Heart left ventricle (tissue), 16 donors: Measurements from ENCODE around the gene MEA1. TPM values are rescaled to one million over a fixed set of nuclear protein-coding genes. Genes with fewer than 3 reads are reported as not detected.

Experiments used
- ATAC-seq, 4 donors: fragments of 200-7000 bp; cut with Tn5 transposase; one replicate each; pipeline ENCODE4 v1.9.1; 2020 to 2022; ENCODE audit warnings: moderate library complexity in 4 of 4, mild to moderate bottlenecking in 3 of 4, moderate number of reproducible peaks in 1 of 4
- DNase-seq, 5 donors: peaks; one replicate each; pipeline ENCODE4 v3.0.0-alpha.2; 2020
- H3K27ac ChIP-seq, 12 donors: fragments of 200-600 bp; sonication (generic) in 4 of 12; one replicate each; pipeline versions ENCODE4 v1.5.0 to v1.8.0; 2016 to 2022; ENCODE audit warnings: mild to moderate bottlenecking in 2 of 12
- H3K27me3 ChIP-seq, 9 donors: fragments of 200-600 bp; sonication (generic) in 2 of 9; one replicate each; pipeline versions ENCODE4 v1.5.1 to v1.8.0; 2016 to 2022; ENCODE audit warnings: mild to moderate bottlenecking in 3 of 9
- H3K36me3 ChIP-seq, 9 donors: fragments of 200-600 bp; sonication (generic) in 2 of 9; one replicate each; pipeline versions ENCODE4 v1.5.0 to v1.8.0; 2018 to 2022; ENCODE audit warnings: mild to moderate bottlenecking in 2 of 9
- H3K4me1 ChIP-seq, 12 donors: fragments of 200-600 bp; sonication (generic) in 4 of 12; one replicate each; pipeline versions ENCODE4 v1.5.0 to v1.8.0; 2016 to 2022; ENCODE audit warnings: mild to moderate bottlenecking in 3 of 12
- H3K4me3 ChIP-seq, 12 donors: fragments of 200-600 bp; sonication (generic) in 4 of 12; one replicate each; pipeline versions ENCODE4 v1.5.0 to v1.8.0; 2017 to 2022; ENCODE audit warnings: mild to moderate bottlenecking in 9 of 12, moderate library complexity in 4 of 12
- H3K9me3 ChIP-seq, 12 donors: fragments of 200-600 bp; sonication (generic) in 4 of 12; one replicate each; pipeline versions ENCODE4 v1.5.0 to v1.8.0; 2016 to 2022; ENCODE audit warnings: mild to moderate bottlenecking in 1 of 12
- POLR2A ChIP-seq, 2 donors: fragments of 450-650 bp; IDR thresholded peaks; one replicate each; pipeline ENCODE4 v1.6.1; 2017; ENCODE audit warnings: antibody characterized with exemption in 2 of 2, mild to moderate bottlenecking in 2 of 2, moderate library complexity in 2 of 2
- WGBS, 4 donors: extraction: QIAGEN DNeasy Blood & Tissue Kit in 2 of 4; methylation state at CpG; one replicate each; pipeline versions ENCODE4 v1.1.5 to v1.1.7; 2013 to 2018; 5-methylcytosine and 5-hydroxymethylcytosine counted together
- intact Hi-C, 10 donors: fragments of 100-400 bp; cut with DNase I; formaldehyde crosslinking; loops; one replicate each; pipeline versions ENCODE4 v1.11.1 to v1.14.2; 2022
- polyA plus RNA-seq, 2 donors: library from polyadenylated mRNA; stranded (reverse); fragments of 200-250 nt; gene quantifications; one replicate each; pipeline ENCODE4 v1.2.3, GENCODE V29; 2013
- total RNA-seq, 9 donors: library from RNA; depleted of rRNA in 2 of 9; stranded (reverse); fragments of >200 nt in 2 of 9; fragmentation: NEBNext Ultra II Directional in 3 of 9; extraction: Animal tissue kit (Norgen Biotek cat#: 25700) in 3 of 9; gene quantifications; one replicate each; pipeline versions ENCODE4 v1.1.0 to v1.2.4, GENCODE V29; 2016 to 2023
- TF ChIP-seq, protein P1 (sequence below), 12 donors: fragments of 200-600 bp; sonication (generic) in 4 of 12; IDR thresholded peaks; one replicate each; pipeline versions ENCODE4 v1.5.0 to v1.8.0; 2018 to 2022; ENCODE audit warnings: antibody characterized with exemption in 12 of 12, mild to moderate bottlenecking in 5 of 12
- donor health status: ischemic (EF 13 %, LVEDD 7.1; RV severe dilation, severe dysfunction).
- donor health status: healthy with polysubstance abuse.
- donor health status: DM: no; HTN: yes; CAD: no.
- donor health status: DM: no; HTN: no; CAD: no.
- donor health status: ischemic (EF 25% LVEDD 6.9; RV normal size, moderate dysfunction).
- donor health status: ischemic (EF 25% LVEDD 5.7; RV mildly dilated, moderate dysfunction).
- donor health status: healthy.
- donor health status: DM: yes; HTN: yes; CAD: no.
- donor health status: ischemic (EF 35%, LVEDD 5.7; RV mildly dilated, moderate dysfunction).
- donor health status: nonischemic (EF 11% LVEDD 7.7; RV severe dilation, severe dysfunction).
- donor health status: DM: yes; HTN: yes; CAD: no.
- donor health status: PGD.
- donor health status: ischemic (EF 29% LVEDD 5.4; RV normal size, mild dysfunction).
- donor health status: nonischemic (EF 23%, LVEDD 6.1; RV moderate dilation, normal function).

Gene MEA1
- total and polyA plus RNA-seq, 11 donors: 24.5 to 56.7 (median 32.4) TPM

- H3K36me3 ChIP-seq: peaks cover 0 to 47% (median 38%) of the 10 kb centered on the region in 9 donors
- intact Hi-C loops: loop anchor here in 5 of 10 donors (5.0 to 10.0 kb wide), 3 partner anchors 33 to 114 kb away; partner anchors contain the start of gene CUL7 (in 4 of the 5)
- no peak for ATAC-seq
Observed at GRCh38 chr6:43019152-43019551, 5.4 kb upstream of the MEA1 start.

GRCh38 chr6:43016943-43017334, 3.2 kb upstream of the MEA1 start:
- 20 to 65% (median 41%) methylated on average over 5 to 12 of the region's 12 CpGs for WGBS, 4 donors
- DNase-seq (peak in 3 of 5 donors; percentile 34 to 60 (median 40)), ATAC-seq (peak in 1 of 4 donors; percentile 2)
- TF ChIP-seq, protein P1, sequence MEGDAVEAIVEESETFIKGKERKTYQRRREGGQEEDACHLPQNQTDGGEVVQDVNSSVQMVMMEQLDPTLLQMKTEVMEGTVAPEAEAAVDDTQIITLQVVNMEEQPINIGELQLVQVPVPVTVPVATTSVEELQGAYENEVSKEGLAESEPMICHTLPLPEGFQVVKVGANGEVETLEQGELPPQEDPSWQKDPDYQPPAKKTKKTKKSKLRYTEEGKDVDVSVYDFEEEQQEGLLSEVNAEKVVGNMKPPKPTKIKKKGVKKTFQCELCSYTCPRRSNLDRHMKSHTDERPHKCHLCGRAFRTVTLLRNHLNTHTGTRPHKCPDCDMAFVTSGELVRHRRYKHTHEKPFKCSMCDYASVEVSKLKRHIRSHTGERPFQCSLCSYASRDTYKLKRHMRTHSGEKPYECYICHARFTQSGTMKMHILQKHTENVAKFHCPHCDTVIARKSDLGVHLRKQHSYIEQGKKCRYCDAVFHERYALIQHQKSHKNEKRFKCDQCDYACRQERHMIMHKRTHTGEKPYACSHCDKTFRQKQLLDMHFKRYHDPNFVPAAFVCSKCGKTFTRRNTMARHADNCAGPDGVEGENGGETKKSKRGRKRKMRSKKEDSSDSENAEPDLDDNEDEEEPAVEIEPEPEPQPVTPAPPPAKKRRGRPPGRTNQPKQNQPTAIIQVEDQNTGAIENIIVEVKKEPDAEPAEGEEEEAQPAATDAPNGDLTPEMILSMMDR (IDR thresholded peaks at IDR 0.05): no peak
- TF ChIP-seq POLR2A (IDR thresholded peaks at IDR 0.05): no peak
- Histone ChIP-seq H3K9me3 (no peaks in the 10 kb centered on the region), H3K36me3 (peaks cover 0 to 42% (median 38%) of the 10 kb centered on the region in 9 donors), H3K27me3 (no peaks in the 10 kb centered on the region), H3K4me1 (peaks cover 4 to 62% (median 53%) of the 10 kb centered on the region in 12 donors), H3K27ac (peak overlapping the region; percentile 64 to 97 (median 84)), H3K4me3 (peak overlapping the region in 9 of 12 donors; percentile 20 to 90 (median 67))
- intact Hi-C loops: loop anchor here in 5 of 10 donors (5.0 to 10.0 kb wide), 3 partner anchors 35 to 112 kb away; partner anchors contain the start of gene CUL7 (in 4 of the 5)

More at GRCh38 chr6:43019152-43019551, 5.4 kb upstream of the MEA1 start:
- no peak for TF ChIP-seq POLR2A (IDR thresholded peaks at IDR 0.05)
- TF ChIP-seq, protein P1 (IDR thresholded peaks at IDR 0.05): no peak
- Histone ChIP-seq H3K4me1 (peaks cover 4 to 72% (median 60%) of the 10 kb centered on the region in 12 donors), H3K4me3 (no peak overlapping the region), H3K9me3 (no peaks in the 10 kb centered on the region), H3K27me3 (no peaks in the 10 kb centered on the region), H3K27ac (peak overlapping the region in 1 of 12 donors; percentile 82)
- no peak for DNase-seq
- WGBS, 4 donors: 87 to 97% (median 91%) methylated on average over 2 of the region's 2 CpGs

- peaks cover 4 to 62% (median 55%) of the 10 kb centered on the region in 12 donors for H3K4me1 ChIP-seq
- peak overlapping the region in 9 of 12 donors; percentile 20 to 90 (median 67) for H3K4me3 ChIP-seq
- WGBS, 4 donors: 43 to 63% (median 50%) methylated on average over 5 to 7 of the region's 7 CpGs
- ATAC-seq (peak in 3 of 4 donors; percentile 8 to 28 (median 19)), DNase-seq (peak in 2 of 5 donors; percentile 47 to 54)
- no peaks in the 10 kb centered on the region for H3K9me3 ChIP-seq
- H3K27ac ChIP-seq: peak overlapping the region; percentile 64 to 97 (median 84)
- intact Hi-C loops: loop anchor here in 5 of 10 donors (5.0 to 10.0 kb wide), 3 partner anchors 36 to 112 kb away; partner anchors contain the start of gene CUL7 (in 4 of the 5)
- no peaks in the 10 kb centered on the region for H3K27me3 ChIP-seq
- TF ChIP-seq POLR2A (IDR thresholded peaks at IDR 0.05): no peak
- TF ChIP-seq, protein P1 (IDR thresholded peaks at IDR 0.05): no peak
- peaks cover 0 to 48% (median 44%) of the 10 kb centered on the region in 9 donors for H3K36me3 ChIP-seq
Observed at GRCh38 chr6:43016176-43016942, 2.6 kb upstream of the MEA1 start.

DNA sequence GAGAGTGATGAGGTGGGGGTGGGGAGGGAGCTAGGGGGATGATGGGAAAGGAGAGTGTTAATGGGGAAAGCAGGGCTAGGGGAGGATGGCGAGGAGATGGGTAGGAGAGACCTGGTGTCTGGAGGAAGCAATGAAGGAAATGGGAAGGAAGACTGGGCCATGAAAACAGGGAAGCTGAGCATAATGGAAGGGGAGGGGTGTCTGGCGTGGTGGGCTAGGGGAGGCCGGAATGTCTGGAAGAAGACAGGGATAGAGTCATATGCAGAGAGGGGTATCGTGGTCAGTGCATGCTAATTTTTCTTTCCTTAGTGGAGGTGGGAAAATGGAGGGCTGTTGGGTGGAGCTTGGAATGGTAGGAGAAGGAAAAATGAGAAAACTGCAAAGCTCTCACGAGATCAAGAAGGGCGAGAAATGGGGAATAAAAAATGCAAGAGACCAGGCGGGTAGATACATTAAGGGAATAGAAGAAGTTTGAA, 726 bp upstream of the MEA1 start:
- 0 to 1% (median 0%) methylated on average over 7 of the region's 7 CpGs for WGBS, 4 donors
- Histone ChIP-seq H3K36me3 (peaks cover 0 to 58% (median 51%) of the 10 kb centered on the region in 9 donors), H3K27me3 (no peaks in the 10 kb centered on the region), H3K27ac (peak overlapping the region; percentile 25 to 97 (median 83)), H3K4me1 (peaks cover 4 to 53% (median 47%) of the 10 kb centered on the region in 12 donors), H3K9me3 (no peaks in the 10 kb centered on the region), H3K4me3 (peak overlapping the region; percentile 51 to 90 (median 71))
- TF ChIP-seq, protein P1 (IDR thresholded peaks at IDR 0.05): no peak
- no peak for TF ChIP-seq POLR2A (IDR thresholded peaks at IDR 0.05)
- intact Hi-C loops: loop anchor here in 5 of 10 donors (1.0 to 10.0 kb wide), 5 partner anchors 37 to 128 kb away; partner anchors contain the start of genes KLC4 (in 1 of the 5), MRPL2 (in 1 of the 5) and PEX6 (in 1 of the 5)
- no peak for DNase-seq
- ATAC-seq: no peak
